ENCODE data around the gene PPM1A.

DNA sequence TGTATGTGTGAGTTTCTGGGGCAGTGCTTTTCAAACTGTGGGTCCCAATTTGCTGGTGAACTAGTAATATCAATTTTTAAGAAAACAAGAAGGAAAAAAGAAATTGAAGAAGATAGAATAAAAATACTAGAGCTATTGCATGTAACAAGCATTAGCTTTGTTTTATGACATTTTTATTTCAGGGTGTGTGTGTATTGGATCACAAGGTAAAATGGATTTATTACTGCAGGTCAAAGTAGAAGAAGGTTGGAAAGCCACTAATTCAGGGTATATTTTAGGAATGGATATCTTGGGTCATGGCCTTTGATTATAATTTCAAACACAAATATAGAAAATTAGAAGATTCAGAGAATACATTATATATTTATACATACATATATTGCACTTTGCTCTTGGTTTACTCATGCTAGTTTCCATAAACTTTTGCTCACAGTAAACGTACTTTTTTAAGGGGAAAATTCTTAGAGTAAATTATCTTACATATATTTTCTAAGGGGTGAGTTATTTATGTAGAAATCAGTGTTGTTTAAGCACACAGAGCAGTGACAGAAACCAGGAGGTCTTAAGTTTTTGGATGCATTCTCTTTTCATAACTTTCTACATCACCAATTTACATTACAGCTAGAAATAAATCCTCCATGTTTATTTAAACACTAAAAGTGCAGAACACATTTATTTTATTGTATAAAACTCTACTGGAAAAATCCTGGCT, 34.5 kb upstream of the PPM1A start:
- TF ChIP-seq, protein P1, sequence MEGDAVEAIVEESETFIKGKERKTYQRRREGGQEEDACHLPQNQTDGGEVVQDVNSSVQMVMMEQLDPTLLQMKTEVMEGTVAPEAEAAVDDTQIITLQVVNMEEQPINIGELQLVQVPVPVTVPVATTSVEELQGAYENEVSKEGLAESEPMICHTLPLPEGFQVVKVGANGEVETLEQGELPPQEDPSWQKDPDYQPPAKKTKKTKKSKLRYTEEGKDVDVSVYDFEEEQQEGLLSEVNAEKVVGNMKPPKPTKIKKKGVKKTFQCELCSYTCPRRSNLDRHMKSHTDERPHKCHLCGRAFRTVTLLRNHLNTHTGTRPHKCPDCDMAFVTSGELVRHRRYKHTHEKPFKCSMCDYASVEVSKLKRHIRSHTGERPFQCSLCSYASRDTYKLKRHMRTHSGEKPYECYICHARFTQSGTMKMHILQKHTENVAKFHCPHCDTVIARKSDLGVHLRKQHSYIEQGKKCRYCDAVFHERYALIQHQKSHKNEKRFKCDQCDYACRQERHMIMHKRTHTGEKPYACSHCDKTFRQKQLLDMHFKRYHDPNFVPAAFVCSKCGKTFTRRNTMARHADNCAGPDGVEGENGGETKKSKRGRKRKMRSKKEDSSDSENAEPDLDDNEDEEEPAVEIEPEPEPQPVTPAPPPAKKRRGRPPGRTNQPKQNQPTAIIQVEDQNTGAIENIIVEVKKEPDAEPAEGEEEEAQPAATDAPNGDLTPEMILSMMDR (conservative IDR thresholded peaks at IDR 0.05 in 1 of 2, IDR thresholded peaks at IDR 0.05 in 1 of 2; ENCODE audit: extremely low read depth in 1 of 2, insufficient read depth in 1 of 2, low read depth in 1 of 2, low read length in 2 of 2) = no peak
- no peak for TF ChIP-seq EZH2 (IDR thresholded peaks at IDR 0.05; ENCODE audit: borderline replicate concordance, low read length)

Data from mammary epithelial cell (primary cell).